ENCODE data around the gene VAX1. TPM values are rescaled to one million over a fixed set of nuclear protein-coding genes. Genes with fewer than 3 reads are reported as not detected.

VAX1 gene
- total RNA-seq, 1 experiment from 2014 or later = not detected

DNA sequence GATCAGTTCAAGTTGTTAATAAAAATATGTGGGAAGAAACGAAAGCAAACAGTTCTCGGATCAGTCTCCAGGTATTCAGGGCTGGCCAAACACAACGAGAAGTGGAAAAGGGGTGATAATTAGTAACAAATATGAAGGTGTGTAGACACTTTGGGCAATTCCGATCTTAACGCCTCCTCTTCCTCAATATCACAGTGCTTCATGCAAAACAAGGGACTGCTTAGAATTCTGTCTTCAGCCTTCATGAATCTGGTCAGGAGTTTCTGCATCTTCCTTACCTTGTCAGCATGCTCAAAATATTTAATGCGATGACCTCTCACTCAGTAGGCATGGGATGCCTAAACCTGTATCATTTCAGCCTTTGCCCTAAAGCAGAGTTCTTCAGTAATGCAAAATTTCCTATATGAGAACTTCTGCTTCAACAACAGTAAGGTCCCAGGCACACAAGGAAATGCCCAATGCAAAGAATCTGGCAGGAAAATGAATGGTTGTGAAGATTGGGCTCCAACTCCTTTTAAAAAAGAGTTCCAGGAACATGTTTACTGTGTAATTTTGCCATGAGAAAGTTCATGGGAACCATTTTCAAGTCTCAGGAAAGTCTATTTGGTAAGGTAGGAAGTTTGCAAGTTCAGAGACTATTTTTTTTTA, 23.4 kb upstream of the VAX1 start:
- H3K4me1 ChIP-seq (ENCODE audit: control insufficient read depth in 1 of 2, insufficient read depth in 2 of 2, low read length in 2 of 2) = peaks cover 2 to 9% of the 10 kb centered on the region in 2 experiments; a peak in 3 of 4 replicates
- ChIA-PET POLR2A (no interaction called here), CTCF (no interaction called here), RAD21 (ENCODE audit: low non-redundant PET in 1 of 2, low total read pairs in 2 of 2, uncharacterized antibody in 2 of 2, unreplicated experiment in 2 of 2) (interaction anchor here in 1 of 2 experiments (0.5 kb wide), 1 partner anchor 155 kb away, joined by 3 read pairs; no protein-coding TSS in a partner anchor)
- H3K9me3 ChIP-seq (ENCODE audit: control insufficient read depth in 1 of 2, insufficient read depth in 1 of 2, low read depth in 1 of 2, low read length in 2 of 2) = no peaks in the 10 kb centered on the region
- H4K20me1 ChIP-seq (ENCODE audit: insufficient read depth) = no peaks in the 10 kb centered on the region
- no peaks in the 10 kb centered on the region for H3K79me2 ChIP-seq (ENCODE audit: insufficient read depth, low read length)
- H3K9ac ChIP-seq (ENCODE audit: low read length) = no peak overlapping the region
- TF ChIP-seq ZFX (IDR thresholded peaks at IDR 0.05) (no peak), EGR1 (IDR thresholded peaks at IDR 0.05; ENCODE audit: low read depth) (no peak), ATF3 (IDR thresholded peaks at IDR 0.05) (no peak), EZH2 (IDR thresholded peaks at IDR 0.05) (no peak), YY1 (IDR thresholded peaks at IDR 0.05; ENCODE audit: extremely low read depth, insufficient replicate concordance, low read depth, low read length) (no peak), CBX3 (IDR thresholded peaks at IDR 0.05; ENCODE audit: low read depth) (no peak), ELF1 (IDR thresholded peaks at IDR 0.05; ENCODE audit: borderline replicate concordance, low read depth) (no peak), POLR2A (IDR thresholded peaks at IDR 0.05; ENCODE audit: borderline replicate concordance, extremely low read depth, insufficient read depth, insufficient read length) (no peak), JUND (IDR thresholded peaks at IDR 0.05) (no peak), SRF (IDR thresholded peaks at IDR 0.05; ENCODE audit: low read depth) (no peak), POLR2AphosphoS5 (IDR thresholded peaks at IDR 0.05; ENCODE audit: low read depth, low read length) (no peak), FOSL1 (IDR thresholded peaks at IDR 0.05; ENCODE audit: low read depth) (no peak), SIN3A (IDR thresholded peaks at IDR 0.05; ENCODE audit: low read depth) (no peak), ZNF274 (IDR thresholded peaks at IDR 0.05; ENCODE audit: low read depth, low read length) (no peak), RAD21 (IDR thresholded peaks at IDR 0.05; ENCODE audit: low read depth) (no peak), CEBPB (IDR thresholded peaks at IDR 0.05; ENCODE audit: low read depth) (no peak), EZH2phosphoT487 (IDR thresholded peaks at IDR 0.05; ENCODE audit: borderline replicate concordance) (no peak)
- TF ChIP-seq, protein P1, sequence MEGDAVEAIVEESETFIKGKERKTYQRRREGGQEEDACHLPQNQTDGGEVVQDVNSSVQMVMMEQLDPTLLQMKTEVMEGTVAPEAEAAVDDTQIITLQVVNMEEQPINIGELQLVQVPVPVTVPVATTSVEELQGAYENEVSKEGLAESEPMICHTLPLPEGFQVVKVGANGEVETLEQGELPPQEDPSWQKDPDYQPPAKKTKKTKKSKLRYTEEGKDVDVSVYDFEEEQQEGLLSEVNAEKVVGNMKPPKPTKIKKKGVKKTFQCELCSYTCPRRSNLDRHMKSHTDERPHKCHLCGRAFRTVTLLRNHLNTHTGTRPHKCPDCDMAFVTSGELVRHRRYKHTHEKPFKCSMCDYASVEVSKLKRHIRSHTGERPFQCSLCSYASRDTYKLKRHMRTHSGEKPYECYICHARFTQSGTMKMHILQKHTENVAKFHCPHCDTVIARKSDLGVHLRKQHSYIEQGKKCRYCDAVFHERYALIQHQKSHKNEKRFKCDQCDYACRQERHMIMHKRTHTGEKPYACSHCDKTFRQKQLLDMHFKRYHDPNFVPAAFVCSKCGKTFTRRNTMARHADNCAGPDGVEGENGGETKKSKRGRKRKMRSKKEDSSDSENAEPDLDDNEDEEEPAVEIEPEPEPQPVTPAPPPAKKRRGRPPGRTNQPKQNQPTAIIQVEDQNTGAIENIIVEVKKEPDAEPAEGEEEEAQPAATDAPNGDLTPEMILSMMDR (IDR thresholded peaks at IDR 0.05 in 2 of 3, conservative IDR thresholded peaks at IDR 0.05 in 1 of 3; ENCODE audit: borderline replicate concordance in 1 of 3, insufficient read depth in 1 of 3, low read depth in 2 of 3, low read length in 2 of 3) = no peak
- TF ChIP-seq, protein P2, sequence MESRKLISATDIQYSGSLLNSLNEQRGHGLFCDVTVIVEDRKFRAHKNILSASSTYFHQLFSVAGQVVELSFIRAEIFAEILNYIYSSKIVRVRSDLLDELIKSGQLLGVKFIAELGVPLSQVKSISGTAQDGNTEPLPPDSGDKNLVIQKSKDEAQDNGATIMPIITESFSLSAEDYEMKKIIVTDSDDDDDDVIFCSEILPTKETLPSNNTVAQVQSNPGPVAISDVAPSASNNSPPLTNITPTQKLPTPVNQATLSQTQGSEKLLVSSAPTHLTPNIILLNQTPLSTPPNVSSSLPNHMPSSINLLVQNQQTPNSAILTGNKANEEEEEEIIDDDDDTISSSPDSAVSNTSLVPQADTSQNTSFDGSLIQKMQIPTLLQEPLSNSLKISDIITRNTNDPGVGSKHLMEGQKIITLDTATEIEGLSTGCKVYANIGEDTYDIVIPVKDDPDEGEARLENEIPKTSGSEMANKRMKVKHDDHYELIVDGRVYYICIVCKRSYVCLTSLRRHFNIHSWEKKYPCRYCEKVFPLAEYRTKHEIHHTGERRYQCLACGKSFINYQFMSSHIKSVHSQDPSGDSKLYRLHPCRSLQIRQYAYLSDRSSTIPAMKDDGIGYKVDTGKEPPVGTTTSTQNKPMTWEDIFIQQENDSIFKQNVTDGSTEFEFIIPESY (IDR thresholded peaks at IDR 0.05; ENCODE audit: extremely low read depth, insufficient replicate concordance, low read length) = no peak
- no peaks in the 10 kb centered on the region for H3K36me3 ChIP-seq (ENCODE audit: control insufficient read depth in 1 of 2, insufficient read depth in 2 of 2, low read length in 2 of 2)
- H3K4me2 ChIP-seq (ENCODE audit: low read length) = no peak overlapping the region
- intact Hi-C loops (cut with micrococcal nuclease) = loop anchor here (5.0 kb wide), 1 partner anchor 519 kb away; no protein-coding TSS in a partner anchor
- H3K9me2 ChIP-seq (ENCODE audit: insufficient read depth) = no peaks in the 10 kb centered on the region
- ATAC-seq (no peak), DNase-seq (ENCODE audit: low read depth, low spot score) (no peak)
- BruUV-seq (replicated peaks) = no TSS peak
- H3K27ac ChIP-seq (ENCODE audit: low read depth, low read length) = no peak overlapping the region
- H3K27me3 ChIP-seq (ENCODE audit: insufficient read depth, low read length) = peaks cover 13% of the 10 kb centered on the region; the same call in 1 of the 2 replicates
- H2AFZ ChIP-seq (ENCODE audit: low read depth, low read length, poor library complexity, severe bottlenecking) = no peak overlapping the region
- no peak overlapping the region for H3K4me3 ChIP-seq (replicated peaks in 1 of 2; ENCODE audit: low read depth in 1 of 2, low read length in 2 of 2)

All from HCT116 (cell line).